ENCODE measurements around the gene ZCRB1.

ZCRB1 gene

GRCh38 chr12:42270596-42270995 is 55.3 kb downstream of the ZCRB1 start:
- H3K4me3 ChIP-seq (ENCODE audit: low read depth, low read length): no peak overlapping the region
- no peaks in the 10 kb centered on the region for H3K36me3 ChIP-seq (replicated peaks)
- no peaks in the 10 kb centered on the region for H3K27me3 ChIP-seq (replicated peaks)
- DNase-seq: no peak
- in situ Hi-C loops (cut with HindIII; ENCODE audit: low pct_ligation_motif_present, low sequenced_read_pairs): no loop called here
- no peak for TF ChIP-seq CTCF (IDR thresholded peaks at IDR 0.05; ENCODE audit: low read depth, low read length, missing control alignments)
- no peak overlapping the region for H3K27ac ChIP-seq

- Histone ChIP-seq H3K27ac (no peak overlapping the region), H3K4me3 (ENCODE audit: low read depth, low read length) (no peak overlapping the region), H3K27me3 (replicated peaks) (no peaks in the 10 kb centered on the region), H3K36me3 (replicated peaks) (no peaks in the 10 kb centered on the region)
- DNase-seq: no peak
- no peak for TF ChIP-seq CTCF (IDR thresholded peaks at IDR 0.05; ENCODE audit: low read depth, low read length, missing control alignments)
- in situ Hi-C loops (cut with HindIII; ENCODE audit: low pct_ligation_motif_present, low sequenced_read_pairs): no loop called here
These were observed 58.3 kb downstream of the ZCRB1 start for GRCh38 chr12:42267413-42268190.

DNA sequence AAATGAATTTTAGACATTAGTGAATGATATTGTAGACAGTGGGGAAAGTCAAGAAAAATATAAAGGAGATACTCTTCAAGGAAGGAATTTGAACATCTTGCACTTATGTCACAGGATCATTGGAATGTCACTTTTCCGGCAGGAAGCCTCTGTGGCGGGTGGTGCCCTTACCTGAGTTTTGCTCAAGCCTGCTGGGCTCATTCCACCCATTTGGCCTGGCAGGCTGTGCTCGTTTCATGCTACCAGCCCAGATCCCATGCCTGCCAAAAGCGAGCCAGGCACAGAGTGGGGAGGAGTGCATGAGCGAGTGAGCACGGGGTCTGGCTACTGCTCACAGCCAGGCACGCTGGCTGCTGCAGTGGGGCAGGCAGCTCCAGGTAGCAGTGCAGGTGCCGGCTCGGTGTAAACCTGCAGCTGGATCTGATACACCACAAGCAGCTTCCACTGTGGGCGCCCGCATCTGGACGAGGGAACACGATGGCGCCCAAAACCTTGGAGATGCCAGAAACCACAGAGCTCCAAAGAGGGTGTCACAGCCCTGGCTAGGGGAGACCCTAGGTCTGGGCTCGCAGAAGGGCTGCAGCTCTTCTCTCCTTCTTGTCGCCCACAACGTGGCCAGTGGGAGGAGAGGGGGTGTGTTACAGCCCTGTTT is 59.2 kb downstream of the ZCRB1 start:
- Histone ChIP-seq H3K4me3 (ENCODE audit: low read depth, low read length) (no peak overlapping the region), H3K27me3 (replicated peaks) (no peaks in the 10 kb centered on the region), H3K27ac (no peak overlapping the region), H3K36me3 (replicated peaks) (no peaks in the 10 kb centered on the region)
- TF ChIP-seq CTCF (IDR thresholded peaks at IDR 0.05; ENCODE audit: low read depth, low read length, missing control alignments): no peak
- in situ Hi-C loops (cut with HindIII; ENCODE audit: low pct_ligation_motif_present, low sequenced_read_pairs): no loop called here
- no peak for DNase-seq

DNA sequence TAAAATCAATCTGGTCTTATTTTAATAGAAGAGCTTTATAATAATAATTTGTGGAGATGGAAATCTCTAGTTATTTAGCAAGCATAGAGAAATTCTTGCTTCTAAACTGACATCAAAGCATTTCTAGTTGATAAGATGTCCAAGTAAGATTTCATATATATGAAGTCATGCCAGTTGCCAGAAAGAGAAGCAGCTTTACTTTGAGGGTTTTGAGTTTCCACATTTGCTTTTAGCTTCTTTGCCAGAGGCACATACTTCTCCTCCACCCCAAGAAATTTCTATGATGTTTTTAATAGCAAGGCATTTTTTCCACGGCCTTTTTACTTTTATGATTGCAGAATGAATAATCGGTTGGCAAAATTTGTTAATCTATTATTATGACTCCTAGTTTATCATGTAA is 63.6 kb downstream of the ZCRB1 start:
- DNase-seq: no peak
- Histone ChIP-seq H3K27me3 (replicated peaks) (no peaks in the 10 kb centered on the region), H3K36me3 (replicated peaks) (no peaks in the 10 kb centered on the region), H3K27ac (no peak overlapping the region), H3K4me3 (ENCODE audit: low read depth, low read length) (no peak overlapping the region)
- in situ Hi-C loops (cut with HindIII; ENCODE audit: low pct_ligation_motif_present, low sequenced_read_pairs): no loop called here
- no peak for TF ChIP-seq CTCF (IDR thresholded peaks at IDR 0.05; ENCODE audit: low read depth, low read length, missing control alignments)
